ENCODE data around the gene CDK17.
"Not testable (repeated sequence)": the region's sequence is repeated elsewhere in the genome, so short reads cannot be mapped to it uniquely, and the experiment has no call there.

DNA sequence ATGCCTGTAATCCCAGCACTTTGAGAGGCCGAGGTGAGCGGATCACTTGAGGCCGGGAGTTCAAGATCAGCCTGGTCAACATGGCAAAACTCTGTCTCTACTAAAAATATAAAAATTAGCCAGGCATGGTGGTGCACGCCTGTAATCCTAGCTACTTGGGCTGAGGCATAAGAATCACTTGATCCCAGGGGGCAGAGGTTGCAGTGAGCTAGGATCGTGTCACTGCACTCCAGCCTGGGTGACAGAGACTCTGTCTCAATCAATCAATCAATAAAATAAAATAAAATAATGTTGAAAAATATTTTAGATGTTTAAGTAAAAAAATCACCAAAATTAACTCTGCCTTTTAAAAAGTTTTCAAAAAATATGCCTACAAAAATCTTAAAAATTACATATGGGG is 60.6 kb downstream of the CDK17 start:
- TF ChIP-seq, protein P1, sequence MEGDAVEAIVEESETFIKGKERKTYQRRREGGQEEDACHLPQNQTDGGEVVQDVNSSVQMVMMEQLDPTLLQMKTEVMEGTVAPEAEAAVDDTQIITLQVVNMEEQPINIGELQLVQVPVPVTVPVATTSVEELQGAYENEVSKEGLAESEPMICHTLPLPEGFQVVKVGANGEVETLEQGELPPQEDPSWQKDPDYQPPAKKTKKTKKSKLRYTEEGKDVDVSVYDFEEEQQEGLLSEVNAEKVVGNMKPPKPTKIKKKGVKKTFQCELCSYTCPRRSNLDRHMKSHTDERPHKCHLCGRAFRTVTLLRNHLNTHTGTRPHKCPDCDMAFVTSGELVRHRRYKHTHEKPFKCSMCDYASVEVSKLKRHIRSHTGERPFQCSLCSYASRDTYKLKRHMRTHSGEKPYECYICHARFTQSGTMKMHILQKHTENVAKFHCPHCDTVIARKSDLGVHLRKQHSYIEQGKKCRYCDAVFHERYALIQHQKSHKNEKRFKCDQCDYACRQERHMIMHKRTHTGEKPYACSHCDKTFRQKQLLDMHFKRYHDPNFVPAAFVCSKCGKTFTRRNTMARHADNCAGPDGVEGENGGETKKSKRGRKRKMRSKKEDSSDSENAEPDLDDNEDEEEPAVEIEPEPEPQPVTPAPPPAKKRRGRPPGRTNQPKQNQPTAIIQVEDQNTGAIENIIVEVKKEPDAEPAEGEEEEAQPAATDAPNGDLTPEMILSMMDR (IDR thresholded peaks at IDR 0.05): not testable (repeated sequence)
- TF ChIP-seq POLR2A (IDR thresholded peaks at IDR 0.05): not testable (repeated sequence)
